Mesendoderm (in vitro differentiated cells): Measurements from ENCODE around the gene VPS4A.

Source experiments
- DNase-seq: peaks from one replicate; pipeline ENCODE4 v3.0.0; 2013
- H2AK5ac ChIP-seq: 2 replicates; pipeline ENCODE4 v1.6.1; 2013; ENCODE audit warnings: low read length, inconsistent platforms
- H2BK120ac ChIP-seq: 2 replicates; pipeline ENCODE4 v1.6.1; 2013; ENCODE audit warnings: low read depth, mild to moderate bottlenecking, low read length, moderate library complexity, mixed read lengths
- H2BK15ac ChIP-seq: replicated peaks from 2 replicates; pipeline ENCODE4 v1.6.1; 2013; ENCODE audit warnings: low read depth, mild to moderate bottlenecking, moderate library complexity
- H2BK5ac ChIP-seq: 2 replicates; pipeline ENCODE4 v1.6.1; 2013; ENCODE audit warnings: low read length, inconsistent platforms
- H3K18ac ChIP-seq: 2 replicates; pipeline ENCODE4 v1.6.1; 2013; ENCODE audit warnings: mild to moderate bottlenecking, low read length, mixed read lengths
- H3K23ac ChIP-seq: one replicate; pipeline ENCODE4 v1.6.1; 2013; ENCODE audit warnings: low read length
- H3K27ac ChIP-seq: 2 replicates; pipeline ENCODE4 v1.5.1; 2013; ENCODE audit warnings: low read depth, mild to moderate bottlenecking, inconsistent platforms, low read length, moderate library complexity
- H3K27me3 ChIP-seq: 2 replicates; pipeline ENCODE4 v1.6.1; 2013; ENCODE audit warnings: low read length, control low read depth, mild to moderate bottlenecking, inconsistent platforms; ENCODE audit not compliant: insufficient read depth, poor library complexity
- H3K36me3 ChIP-seq: 2 replicates; pipeline ENCODE4 v1.6.1; 2013; ENCODE audit warnings: low read length, inconsistent platforms; ENCODE audit not compliant: control insufficient read depth, insufficient read depth
- H3K4ac ChIP-seq: one replicate; pipeline ENCODE4 v1.6.1; 2013; ENCODE audit warnings: low read depth, mild to moderate bottlenecking, low read length, moderate library complexity
- H3K4me1 ChIP-seq: 2 replicates; pipeline ENCODE4 v1.6.1; 2013; ENCODE audit warnings: low read depth, low read length, inconsistent platforms; ENCODE audit not compliant: control insufficient read depth
- H3K4me2 ChIP-seq: 2 replicates; pipeline ENCODE4 v1.6.1; 2013; ENCODE audit warnings: low read length
- H3K4me3 ChIP-seq: 2 replicates; pipeline ENCODE4 v1.5.1; 2013; ENCODE audit warnings: mild to moderate bottlenecking, low read length
- H3K56ac ChIP-seq: one replicate; pipeline ENCODE4 v1.6.1; 2013; ENCODE audit warnings: low read length
- H3K79me1 ChIP-seq: 2 replicates; pipeline ENCODE4 v1.6.1; 2013; ENCODE audit warnings: low read length, inconsistent platforms
- H3K79me2 ChIP-seq: 2 replicates; pipeline ENCODE4 v1.6.1; 2013; ENCODE audit warnings: mild to moderate bottlenecking, low read length; ENCODE audit not compliant: control insufficient read depth, insufficient read depth
- H3K9ac ChIP-seq: 2 replicates; pipeline ENCODE4 v1.6.1; 2013; ENCODE audit warnings: low read length, inconsistent platforms
- H4K5ac ChIP-seq: one replicate; pipeline ENCODE4 v1.6.1; 2013; ENCODE audit warnings: low read length
- H4K8ac ChIP-seq: one replicate; pipeline ENCODE4 v1.6.1; 2013; ENCODE audit warnings: low read depth, mild to moderate bottlenecking, control low read depth, low read length, moderate library complexity
- WGBS: extraction: QIAGEN DNeasy Blood & Tissue Kit; methylation state at CpG from one replicate; pipeline ENCODE4 v1.1.7; 2013; ENCODE audit warnings: low lambda C conversion rate, missing lambda C conversion rate; ENCODE audit not compliant: insufficient coverage; ENCODE audit errors: extremely low coverage; 5-methylcytosine and 5-hydroxymethylcytosine counted together

The VPS4A gene

DNA sequence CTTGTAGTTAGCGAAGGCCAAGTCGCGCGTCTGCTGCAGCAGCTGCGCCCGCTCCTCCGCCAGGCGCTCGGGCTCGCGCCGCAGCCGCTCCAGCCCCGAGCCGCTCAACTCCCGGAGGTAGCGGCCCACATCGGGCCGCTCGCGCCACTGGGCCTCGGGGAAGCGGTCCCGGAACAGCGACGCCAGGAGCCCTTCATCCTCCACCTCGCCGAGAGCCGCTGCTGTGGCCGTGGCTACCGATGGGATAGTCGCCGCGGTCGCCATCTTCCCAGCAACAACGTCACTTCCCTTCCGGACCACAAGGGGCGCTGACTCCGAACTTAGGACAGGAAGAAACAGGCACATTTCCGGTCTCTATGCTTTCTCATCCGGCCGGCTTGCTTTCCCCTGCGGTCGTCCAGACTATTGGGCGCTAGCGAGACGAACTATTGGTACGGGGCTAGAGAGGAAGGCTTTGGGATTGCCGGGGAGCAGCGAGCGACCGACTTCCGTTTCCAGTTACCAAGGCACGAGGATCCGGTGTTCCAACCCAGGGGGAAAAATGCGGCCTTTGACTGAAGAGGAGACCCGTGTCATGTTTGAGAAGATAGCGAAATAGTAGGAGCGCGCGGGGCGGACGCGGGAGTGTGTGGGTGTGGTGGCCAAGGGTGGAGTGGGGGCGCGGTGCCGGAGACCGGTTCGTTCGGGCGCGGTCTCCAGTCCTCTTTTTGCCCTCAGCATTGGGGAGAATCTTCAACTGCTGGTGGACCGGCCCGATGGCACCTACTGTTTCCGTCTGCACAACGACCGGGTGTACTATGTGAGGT lies 28.3 kb downstream of the VPS4A start, which contains the start of the genes COG8 and NIP7:
TSS of gene COG8 (minus strand) at position 276 of the 806 bp plus-strand sequence. CDS start at position 264, 12 bp downstream.
TSS of gene NIP7 (plus strand) at position 484 of the 806 bp plus-strand sequence. CDS start at position 542, 58 bp downstream.
- peak within 1 kb of the TSS; percentile 99 for H3K4me3 ChIP-seq
- peak within 1 kb of the TSS; percentile 99 for H3K9ac ChIP-seq
- H3K18ac ChIP-seq = peak within 1 kb of the TSS; percentile 55
- H3K4me2 ChIP-seq = peak within 1 kb of the TSS; percentile 99
- H3K56ac ChIP-seq = peak within 1 kb of the TSS; percentile 99
- H3K27ac ChIP-seq = peak within 1 kb of the TSS; percentile 77
- no peak within 1 kb of the TSS for H4K5ac ChIP-seq
- peaks cover 31% of the 10 kb centered on the region for H3K79me2 ChIP-seq
- WGBS = no CpG with 5 or more reads among the region's 77 CpGs
- H3K27me3 ChIP-seq = no peaks in the 10 kb centered on the region
- H3K36me3 ChIP-seq = peaks cover 8% of the 10 kb centered on the region
- H4K8ac ChIP-seq = no peak within 1 kb of the TSS
- DNase-seq = peak; percentile 100
- no peak within 1 kb of the TSS for H2BK15ac ChIP-seq
- no peak within 1 kb of the TSS for H2BK120ac ChIP-seq
- H2BK5ac ChIP-seq = peak within 1 kb of the TSS; percentile 45
- peaks cover 2% of the 10 kb centered on the region for H3K4me1 ChIP-seq
- peak within 1 kb of the TSS; percentile 82 for H3K23ac ChIP-seq
- H2AK5ac ChIP-seq = peak within 1 kb of the TSS; percentile 74
- peak within 1 kb of the TSS; percentile 87 for H3K4ac ChIP-seq
- H3K79me1 ChIP-seq = peaks cover 11% of the 10 kb centered on the region

DNA sequence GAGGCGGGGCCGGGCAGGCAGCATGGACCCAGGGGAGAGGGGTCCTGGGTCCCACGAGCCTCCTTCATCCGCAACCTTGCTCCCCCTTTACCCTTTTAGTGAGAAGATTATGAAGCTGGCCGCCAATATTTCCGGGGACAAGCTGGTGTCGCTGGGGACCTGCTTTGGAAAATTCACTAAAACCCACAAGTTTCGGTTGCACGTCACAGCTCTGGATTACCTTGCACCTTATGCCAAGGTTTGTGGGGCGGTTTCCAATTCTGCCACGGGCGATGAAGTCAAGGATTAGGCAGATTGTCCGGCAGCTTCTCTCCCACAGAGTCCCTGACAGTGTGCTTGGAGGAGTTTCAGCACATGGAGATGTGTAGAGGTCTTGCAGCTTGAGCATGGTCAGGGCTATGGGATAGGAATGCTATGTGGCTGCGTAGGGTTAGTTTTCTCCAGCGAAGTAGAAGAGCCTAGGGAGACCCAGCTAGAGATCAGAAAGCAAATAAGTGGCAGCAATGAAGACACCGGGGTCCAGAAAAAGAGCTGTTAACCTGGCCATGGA lies 29.0 kb downstream of the VPS4A start:
- Histone ChIP-seq H3K9ac (peak overlapping the region; percentile 95), H3K79me1 (peaks cover 9% of the 10 kb centered on the region), H3K18ac (no peak overlapping the region), H3K23ac (peak overlapping the region; percentile 82), H3K79me2 (peaks cover 31% of the 10 kb centered on the region), H2BK120ac (no peak overlapping the region), H3K27me3 (no peaks in the 10 kb centered on the region), H3K4ac (peak overlapping the region; percentile 87), H3K36me3 (peaks cover under 1% of the 10 kb centered on the region), H3K56ac (peak overlapping the region; percentile 98), H3K4me1 (peaks cover 2% of the 10 kb centered on the region), H3K4me2 (peak overlapping the region; percentile 99), H2AK5ac (peak overlapping the region; percentile 74), H3K27ac (peak overlapping the region; percentile 70), H3K4me3 (peak overlapping the region; percentile 92), H4K5ac (no peak overlapping the region), H2BK5ac (no peak overlapping the region), H2BK15ac (no peak overlapping the region), H4K8ac (no peak overlapping the region)
- peak; percentile 25 for DNase-seq
- WGBS = no CpG with 5 or more reads among the region's 16 CpGs

DNA sequence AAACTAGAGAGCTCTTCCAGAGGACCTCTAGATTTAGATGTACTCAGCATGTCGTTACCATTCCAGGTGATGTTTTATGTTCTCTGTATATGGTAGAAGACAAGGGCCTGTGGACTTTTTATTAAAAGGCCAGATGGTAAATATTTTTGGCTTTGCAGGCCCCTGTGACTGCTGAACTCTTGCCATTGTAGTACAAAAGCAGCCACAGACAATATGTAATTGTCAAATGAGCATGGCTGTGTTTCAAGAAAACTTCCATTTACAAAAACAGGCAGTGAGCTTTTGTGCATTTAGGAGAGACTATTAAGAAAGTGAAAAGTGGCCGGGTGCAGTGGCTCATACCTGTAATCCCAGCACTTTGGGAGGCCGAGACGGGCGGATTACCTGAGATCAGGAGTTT lies 33.0 kb downstream of the VPS4A start:
- no peaks in the 10 kb centered on the region for H3K27me3 ChIP-seq
- no peak for DNase-seq
- no peak overlapping the region for H3K18ac ChIP-seq
- no peak overlapping the region for H3K4ac ChIP-seq
- H3K9ac ChIP-seq = no peak overlapping the region
- H2BK120ac ChIP-seq = no peak overlapping the region
- no peaks in the 10 kb centered on the region for H3K36me3 ChIP-seq
- no peak overlapping the region for H3K4me2 ChIP-seq
- H2BK15ac ChIP-seq = no peak overlapping the region
- peaks cover 5% of the 10 kb centered on the region for H3K79me1 ChIP-seq
- no peak overlapping the region for H2AK5ac ChIP-seq
- no peak overlapping the region for H4K5ac ChIP-seq
- WGBS = no CpG with 5 or more reads among the region's 5 CpGs
- H3K4me3 ChIP-seq = no peak overlapping the region
- H3K27ac ChIP-seq = no peak overlapping the region
- H3K23ac ChIP-seq = no peak overlapping the region
- H3K56ac ChIP-seq = no peak overlapping the region
- no peak overlapping the region for H4K8ac ChIP-seq
- peaks cover 22% of the 10 kb centered on the region for H3K79me2 ChIP-seq
- H3K4me1 ChIP-seq = no peaks in the 10 kb centered on the region
- H2BK5ac ChIP-seq = no peak overlapping the region

DNA sequence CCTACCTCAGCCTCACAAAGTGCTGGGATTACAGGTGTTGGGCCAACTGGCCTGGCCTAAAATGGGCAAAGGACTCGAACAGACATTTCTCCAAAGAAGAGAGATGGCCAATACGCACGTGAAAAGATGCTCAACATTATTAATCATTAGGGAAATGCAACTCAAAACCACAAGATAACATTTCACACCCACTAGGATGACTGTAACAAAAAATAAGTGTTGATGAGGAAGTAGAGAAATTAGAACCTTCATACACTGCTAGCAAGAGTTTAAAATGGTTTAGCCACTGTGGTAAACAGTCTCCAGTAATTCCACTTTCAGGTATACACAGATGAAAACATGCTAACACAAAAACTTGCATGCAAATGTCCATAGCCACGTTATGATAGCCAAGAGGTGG lies 34.8 kb downstream of the VPS4A start:
- H2BK5ac ChIP-seq = no peak overlapping the region
- H3K4me3 ChIP-seq = no peak overlapping the region
- H2BK120ac ChIP-seq = no peak overlapping the region
- H3K79me1 ChIP-seq = peaks cover 2% of the 10 kb centered on the region
- H3K23ac ChIP-seq = no peak overlapping the region
- peaks cover 3% of the 10 kb centered on the region for H3K36me3 ChIP-seq
- DNase-seq = no peak
- H2BK15ac ChIP-seq = no peak overlapping the region
- H4K5ac ChIP-seq = no peak overlapping the region
- H3K79me2 ChIP-seq = peaks cover 9% of the 10 kb centered on the region
- H3K56ac ChIP-seq = no peak overlapping the region
- no peak overlapping the region for H3K27ac ChIP-seq
- H3K4ac ChIP-seq = no peak overlapping the region
- no peak overlapping the region for H2AK5ac ChIP-seq
- no CpG with 5 or more reads among the region's 4 CpGs for WGBS
- H3K27me3 ChIP-seq = no peaks in the 10 kb centered on the region
- no peaks in the 10 kb centered on the region for H3K4me1 ChIP-seq
- no peak overlapping the region for H3K4me2 ChIP-seq
- H3K9ac ChIP-seq = no peak overlapping the region
- H4K8ac ChIP-seq = no peak overlapping the region
- no peak overlapping the region for H3K18ac ChIP-seq

DNA sequence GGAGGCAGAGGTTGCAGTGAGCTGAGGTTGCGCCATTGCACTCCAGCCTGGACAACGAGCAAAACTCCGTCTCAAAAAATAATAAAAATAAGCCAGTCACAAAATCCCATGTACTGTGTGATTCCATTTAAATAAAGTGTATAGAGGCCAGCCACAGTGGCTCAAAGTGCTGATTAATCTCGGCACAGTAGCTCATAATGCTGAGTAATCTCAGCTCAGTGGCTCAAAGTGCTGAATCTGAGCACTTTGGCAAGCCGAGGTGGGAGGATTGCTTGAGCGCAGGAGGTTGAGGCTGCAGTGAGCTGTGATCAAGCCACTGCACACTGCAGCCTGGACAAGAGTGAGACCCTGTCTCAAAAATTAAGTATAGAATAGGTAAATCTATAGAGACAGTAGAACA lies 35.5 kb downstream of the VPS4A start:
- no peaks in the 10 kb centered on the region for H3K27me3 ChIP-seq
- H4K8ac ChIP-seq = no peak overlapping the region
- no peak overlapping the region for H3K27ac ChIP-seq
- no peak overlapping the region for H2BK15ac ChIP-seq
- no peak overlapping the region for H2BK120ac ChIP-seq
- H3K4me2 ChIP-seq = no peak overlapping the region
- H3K9ac ChIP-seq = no peak overlapping the region
- no peaks in the 10 kb centered on the region for H3K4me1 ChIP-seq
- peaks cover 2% of the 10 kb centered on the region for H3K79me2 ChIP-seq
- H3K36me3 ChIP-seq = peaks cover 3% of the 10 kb centered on the region
- no peak overlapping the region for H3K56ac ChIP-seq
- H3K18ac ChIP-seq = no peak overlapping the region
- no peak overlapping the region for H3K23ac ChIP-seq
- no peak overlapping the region for H3K4me3 ChIP-seq
- H4K5ac ChIP-seq = no peak overlapping the region
- WGBS = no CpG with 5 or more reads among the region's 6 CpGs
- no peak overlapping the region for H3K4ac ChIP-seq
- H2AK5ac ChIP-seq = no peak overlapping the region
- no peak overlapping the region for H2BK5ac ChIP-seq
- no peak for DNase-seq
- no peaks in the 10 kb centered on the region for H3K79me1 ChIP-seq
